ENCODE measurements around the gene MAGEA9B. TPM values are rescaled to one million over a fixed set of nuclear protein-coding genes. Genes with fewer than 3 reads are reported as not detected.

The MAGEA9B gene
- total and polyA plus RNA-seq, 2 of the 4 experiments (the other 2 are of a cell fraction) = not detected

- peak overlapping the region; percentile 85 for H2AFZ ChIP-seq (replicated peaks; ENCODE audit: low read length, poor library complexity)
- POLR2A ChIA-PET (ENCODE audit: unreplicated experiment) = no interaction called here
Measured at GRCh38 chrX:149540131-149540620, 47.1 kb downstream of the MAGEA9B start.

More at GRCh38 chrX:149540131-149540620, 47.1 kb downstream of the MAGEA9B start:
- Histone ChIP-seq H3K27me3 (ENCODE audit: control insufficient read depth, insufficient read depth, low read length) (no peaks in the 10 kb centered on the region), H2BK15ac (ENCODE audit: low read depth, low read length) (no peak overlapping the region), H4K91ac (ENCODE audit: insufficient read depth, low read depth, low read length) (peak overlapping the region; percentile 65), H3K18ac (ENCODE audit: low read depth, low read length) (peak overlapping the region; percentile 90; the same call in 1 of the 2 replicates), H3K9ac (ENCODE audit: low read depth, low read length) (peak overlapping the region; percentile 81), H3K27ac (ENCODE audit: insufficient read depth, low read length) (peak overlapping the region; percentile 98), H3K36me3 (ENCODE audit: control insufficient read depth, insufficient read depth, low read length) (no peaks in the 10 kb centered on the region; the same call in 1 of the 2 replicates), H4K8ac (ENCODE audit: low read depth in 2 of 2, low read length in 2 of 2) (peak overlapping the region; percentile 4 to 90; a peak in 3 of 4 replicates), H3K79me1 (ENCODE audit: low read depth in 1 of 2, low read length in 2 of 2) (peaks cover 5 to 6% of the 10 kb centered on the region in 2 experiments; a peak in 3 of 4 replicates), H4K5ac (ENCODE audit: low read depth, low read length) (no peak overlapping the region; the same call in 1 of the 2 replicates), H2AK9ac (replicated peaks; ENCODE audit: low read depth, low read length, poor library complexity) (peak overlapping the region; percentile 2), H3K4me1 (ENCODE audit: control insufficient read depth, insufficient read depth, low read length) (no peaks in the 10 kb centered on the region), H2BK20ac (ENCODE audit: low read depth, low read length) (no peak overlapping the region), H3K4ac (ENCODE audit: low read depth, low read length) (peak overlapping the region; percentile 62; the same call in 1 of the 2 replicates), H3K9me3 (ENCODE audit: control insufficient read depth, insufficient read depth, low read length) (no peaks in the 10 kb centered on the region), H3K4me3 (ENCODE audit: insufficient read depth, low read depth, low read length) (peak overlapping the region; percentile 79), H4K20me1 (ENCODE audit: insufficient read depth, low read length) (no peaks in the 10 kb centered on the region), H2BK120ac (ENCODE audit: low read depth, low read length) (peak overlapping the region; percentile 55; the same call in 1 of the 2 replicates), H3K9me1 (ENCODE audit: insufficient read depth, low read length) (0 out of 2 replicates have a peak, but pooled peaks cover 4% of the 10 kb centered on the region), H3K14ac (replicated peaks; ENCODE audit: low read depth, low read length) (0 out of 2 replicates have a peak overlapping the region, but pooled peaks have one; percentile 42), H2AK5ac (ENCODE audit: low read depth, low read length) (no peak overlapping the region), H3K56ac (ENCODE audit: extremely low read depth, insufficient read depth, low read length) (no peak overlapping the region), H3K4me2 (ENCODE audit: low read depth, low read length) (peak overlapping the region; percentile 83), H3K23ac (ENCODE audit: low read depth, low read length) (no peak overlapping the region), H2BK5ac (ENCODE audit: low read depth, low read length, poor library complexity, severe bottlenecking) (peak overlapping the region; percentile 93)
- in situ Hi-C loops (cut with MboI; ENCODE audit: low sequenced_read_pairs) = no loop called here
- intact Hi-C loops (cut with micrococcal nuclease) = no loop called here
- WGBS, 2 experiments (ENCODE audit: extremely low coverage in 2 of 2, insufficient read length in 1 of 2) = 50% methylated on average over 2 of the region's 24 CpGs; no CpG with 5 or more reads in 1 of the 2 experiments
- ATAC-seq (ENCODE audit: low read depth) (peak; percentile 67), DNase-seq (peak; percentile 84)
- dilution Hi-C loops (cut with HindIII; ENCODE audit: low sequenced_read_pairs, unreplicated experiment) = no loop called here
- no peak for TF ChIP-seq CEBPB (IDR thresholded peaks at IDR 0.05; ENCODE audit: low read depth, low read length)
- TF ChIP-seq RCOR1 (IDR thresholded peaks at IDR 0.05; ENCODE audit: insufficient replicate concordance, low read length) = no peak
- TF ChIP-seq MAFK (IDR thresholded peaks at IDR 0.05; ENCODE audit: low read depth, low read length) = no peak
- TF ChIP-seq BHLHE40 (IDR thresholded peaks at IDR 0.05; ENCODE audit: low read depth, low read length) = no peak
- TF ChIP-seq FOS (IDR thresholded peaks at IDR 0.05; ENCODE audit: low read depth, low read length) = no peak
- TF ChIP-seq, protein P1, sequence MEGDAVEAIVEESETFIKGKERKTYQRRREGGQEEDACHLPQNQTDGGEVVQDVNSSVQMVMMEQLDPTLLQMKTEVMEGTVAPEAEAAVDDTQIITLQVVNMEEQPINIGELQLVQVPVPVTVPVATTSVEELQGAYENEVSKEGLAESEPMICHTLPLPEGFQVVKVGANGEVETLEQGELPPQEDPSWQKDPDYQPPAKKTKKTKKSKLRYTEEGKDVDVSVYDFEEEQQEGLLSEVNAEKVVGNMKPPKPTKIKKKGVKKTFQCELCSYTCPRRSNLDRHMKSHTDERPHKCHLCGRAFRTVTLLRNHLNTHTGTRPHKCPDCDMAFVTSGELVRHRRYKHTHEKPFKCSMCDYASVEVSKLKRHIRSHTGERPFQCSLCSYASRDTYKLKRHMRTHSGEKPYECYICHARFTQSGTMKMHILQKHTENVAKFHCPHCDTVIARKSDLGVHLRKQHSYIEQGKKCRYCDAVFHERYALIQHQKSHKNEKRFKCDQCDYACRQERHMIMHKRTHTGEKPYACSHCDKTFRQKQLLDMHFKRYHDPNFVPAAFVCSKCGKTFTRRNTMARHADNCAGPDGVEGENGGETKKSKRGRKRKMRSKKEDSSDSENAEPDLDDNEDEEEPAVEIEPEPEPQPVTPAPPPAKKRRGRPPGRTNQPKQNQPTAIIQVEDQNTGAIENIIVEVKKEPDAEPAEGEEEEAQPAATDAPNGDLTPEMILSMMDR (conservative IDR thresholded peaks at IDR 0.05; ENCODE audit: low read depth, low read length) = no peak
- no peak for TF ChIP-seq SMC3 (IDR thresholded peaks at IDR 0.05; ENCODE audit: low read depth, low read length)
- TF ChIP-seq RFX5 (IDR thresholded peaks at IDR 0.05; ENCODE audit: low read depth, low read length) = no peak
- no peak for TF ChIP-seq MAZ (IDR thresholded peaks at IDR 0.05; ENCODE audit: borderline replicate concordance, low read depth, low read length)
- BruUV-seq (replicated peaks) = no TSS peak
- CTCF ChIA-PET = no interaction called here
